ENCODE measurements around the gene TUBA1B.

GRCh38 chr12:49111206-49111605 is 20.0 kb downstream of the TUBA1B start:
- TF ChIP-seq, protein P1, sequence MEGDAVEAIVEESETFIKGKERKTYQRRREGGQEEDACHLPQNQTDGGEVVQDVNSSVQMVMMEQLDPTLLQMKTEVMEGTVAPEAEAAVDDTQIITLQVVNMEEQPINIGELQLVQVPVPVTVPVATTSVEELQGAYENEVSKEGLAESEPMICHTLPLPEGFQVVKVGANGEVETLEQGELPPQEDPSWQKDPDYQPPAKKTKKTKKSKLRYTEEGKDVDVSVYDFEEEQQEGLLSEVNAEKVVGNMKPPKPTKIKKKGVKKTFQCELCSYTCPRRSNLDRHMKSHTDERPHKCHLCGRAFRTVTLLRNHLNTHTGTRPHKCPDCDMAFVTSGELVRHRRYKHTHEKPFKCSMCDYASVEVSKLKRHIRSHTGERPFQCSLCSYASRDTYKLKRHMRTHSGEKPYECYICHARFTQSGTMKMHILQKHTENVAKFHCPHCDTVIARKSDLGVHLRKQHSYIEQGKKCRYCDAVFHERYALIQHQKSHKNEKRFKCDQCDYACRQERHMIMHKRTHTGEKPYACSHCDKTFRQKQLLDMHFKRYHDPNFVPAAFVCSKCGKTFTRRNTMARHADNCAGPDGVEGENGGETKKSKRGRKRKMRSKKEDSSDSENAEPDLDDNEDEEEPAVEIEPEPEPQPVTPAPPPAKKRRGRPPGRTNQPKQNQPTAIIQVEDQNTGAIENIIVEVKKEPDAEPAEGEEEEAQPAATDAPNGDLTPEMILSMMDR (IDR thresholded peaks at IDR 0.05), result no peak
- TF ChIP-seq POLR2A (IDR thresholded peaks at IDR 0.05), result no peak

Measured in testis (tissue), 2 donors.